ENCODE results near the gene TMEM170A. TPM values are rescaled to one million over a fixed set of nuclear protein-coding genes. Genes with fewer than 3 reads are reported as not detected.

TMEM170A gene
- polyA plus RNA-seq, 4 donors = 33.1 to 43.4 (median 41.0) TPM

- no peak for DNase-seq (ENCODE audit: low read depth in 4 of 4, low spot score in 3 of 4)
Observed at GRCh38 chr16:75482434-75483205, 18.1 kb upstream of the TMEM170A start.

- no peak for DNase-seq (ENCODE audit: low read depth in 4 of 4, low spot score in 3 of 4)
Observed at GRCh38 chr16:75481475-75481874, 17.0 kb upstream of the TMEM170A start.

GRCh38 chr16:75479421-75479990, 15.0 kb upstream of the TMEM170A start:
- no peak for DNase-seq (ENCODE audit: low read depth in 4 of 4, low spot score in 3 of 4)

- no peak for DNase-seq (ENCODE audit: low read depth in 4 of 4, low spot score in 3 of 4)
Observed at GRCh38 chr16:75478480-75479345, 14.2 kb upstream of the TMEM170A start.

- no peak for DNase-seq (ENCODE audit: low read depth in 4 of 4, low spot score in 3 of 4)
Observed at GRCh38 chr16:75477680-75478473, 13.4 kb upstream of the TMEM170A start.

GRCh38 chr16:75476817-75477216, 12.3 kb upstream of the TMEM170A start:
- no peak for DNase-seq (ENCODE audit: low read depth in 4 of 4, low spot score in 3 of 4)

- DNase-seq (ENCODE audit: low read depth in 4 of 4, low spot score in 3 of 4) = no peak
Observed at GRCh38 chr16:75475420-75475847, 10.9 kb upstream of the TMEM170A start.

- no peak for DNase-seq (ENCODE audit: low read depth in 4 of 4, low spot score in 3 of 4)
Observed at GRCh38 chr16:75472908-75473877, 8.7 kb upstream of the TMEM170A start.

GRCh38 chr16:75471723-75472633, 7.5 kb upstream of the TMEM170A start:
- DNase-seq (ENCODE audit: low read depth in 4 of 4, low spot score in 3 of 4) = peak in 1 of 4 donors; percentile 31

GRCh38 chr16:75466760-75467159, 2.3 kb upstream of the TMEM170A start:
- DNase-seq (ENCODE audit: low read depth in 4 of 4, low spot score in 3 of 4) = no peak

GRCh38 chr16:75463389-75464121, 934 bp downstream of the TMEM170A start:
- peak in 1 of 4 donors; percentile 38 for DNase-seq (ENCODE audit: low read depth in 4 of 4, low spot score in 3 of 4)

- no peak for DNase-seq (ENCODE audit: low read depth in 4 of 4, low spot score in 3 of 4)
Observed at GRCh38 chr16:75462806-75463205, 1.7 kb downstream of the TMEM170A start.

GRCh38 chr16:75461575-75461974, 2.9 kb downstream of the TMEM170A start:
- DNase-seq (ENCODE audit: low read depth in 4 of 4, low spot score in 3 of 4) = no peak

- no peak for DNase-seq (ENCODE audit: low read depth in 4 of 4, low spot score in 3 of 4)
Observed at GRCh38 chr16:75460446-75460845, 4.0 kb downstream of the TMEM170A start.

GRCh38 chr16:75459691-75460090, 4.8 kb downstream of the TMEM170A start:
- DNase-seq (ENCODE audit: low read depth in 4 of 4, low spot score in 3 of 4) = no peak

- DNase-seq (ENCODE audit: low read depth in 4 of 4, low spot score in 3 of 4) = no peak
Observed at GRCh38 chr16:75458439-75458838, 6.0 kb downstream of the TMEM170A start.

GRCh38 chr16:75458029-75458428, 6.5 kb downstream of the TMEM170A start:
- DNase-seq (ENCODE audit: low read depth in 4 of 4, low spot score in 3 of 4) = no peak

Data from right renal pelvis (tissue), 4 donors.